Measurements from ENCODE around the gene SDHC.

The SDHC gene

GRCh38 chr1:161314201-161314981 lies at the start of gene SDHC:
SDHC (plus strand) TSS chr1:161314381; CDS start chr1:161314406, 25 bp downstream.
- DNase-seq, result peak; percentile 84

GRCh38 chr1:161265305-161265704 lies 48.9 kb upstream of the SDHC start:
- DNase-seq, result no peak

DNA sequence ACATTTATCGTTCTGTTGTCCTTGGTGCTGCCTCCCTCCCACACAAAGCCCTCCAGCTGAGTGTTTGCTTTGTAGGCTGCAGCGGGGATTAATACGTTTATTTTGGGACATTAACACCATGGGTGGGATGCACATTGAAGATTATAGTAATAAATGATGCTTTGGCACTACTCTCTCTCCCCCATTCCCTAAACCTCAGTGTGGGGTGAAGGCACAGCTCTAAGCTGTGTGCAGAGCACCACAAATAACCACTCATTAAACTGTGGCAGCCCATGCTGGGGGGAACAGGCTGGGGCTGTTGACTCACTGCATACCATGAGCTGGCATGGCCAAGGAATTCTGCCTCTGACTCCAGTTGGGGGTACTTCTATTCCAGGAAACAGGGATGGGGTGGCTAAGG lies 48.0 kb upstream of the SDHC start:
- no peak for DNase-seq

GRCh38 chr1:161266836-161267235 lies 47.3 kb upstream of the SDHC start:
- DNase-seq, result no peak

DNA sequence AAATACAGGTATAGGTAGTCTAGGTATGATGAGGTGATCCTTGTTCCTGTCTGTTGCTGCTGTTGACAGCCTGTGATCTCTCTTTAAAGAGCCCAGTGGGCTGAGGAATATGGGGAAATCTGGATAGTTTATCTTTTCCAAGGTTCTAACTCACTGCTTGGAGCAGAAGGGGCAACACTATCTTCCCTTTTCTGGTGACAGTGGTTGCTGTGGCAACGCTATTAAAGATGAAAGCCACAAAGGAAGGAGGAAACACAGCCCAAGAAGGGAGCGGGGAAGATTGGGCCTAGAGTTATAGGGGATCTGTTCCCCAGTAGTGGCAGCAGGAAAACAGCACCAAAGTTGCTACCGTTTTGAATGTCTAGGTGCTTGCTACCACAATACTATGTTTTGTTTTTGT lies 46.9 kb upstream of the SDHC start:
- DNase-seq, result no peak

DNA sequence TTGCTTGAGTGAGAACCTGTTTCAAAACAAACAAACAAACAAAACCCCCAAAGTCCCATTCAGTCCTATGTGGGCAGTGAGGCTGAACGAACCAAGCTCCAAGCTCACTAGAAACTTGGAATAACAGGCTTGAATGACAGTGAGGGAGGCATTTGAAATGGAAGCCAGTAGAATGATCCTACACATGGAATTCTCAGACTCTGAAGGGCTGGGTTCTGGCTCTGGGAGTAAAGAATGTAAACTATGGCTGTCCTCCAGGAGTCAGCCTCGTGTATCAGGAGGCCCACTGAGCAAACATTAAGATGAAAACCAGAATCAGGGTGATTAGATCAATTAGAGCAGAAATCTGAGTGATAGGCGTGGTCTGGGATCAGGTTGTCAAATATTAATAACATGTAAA lies 40.8 kb upstream of the SDHC start:
- no peak for DNase-seq

GRCh38 chr1:161274874-161275273 lies 39.3 kb upstream of the SDHC start:
- DNase-seq, result no peak

- no peak for DNase-seq
Observed at GRCh38 chr1:161282991-161283390, 31.2 kb upstream of the SDHC start.

DNA sequence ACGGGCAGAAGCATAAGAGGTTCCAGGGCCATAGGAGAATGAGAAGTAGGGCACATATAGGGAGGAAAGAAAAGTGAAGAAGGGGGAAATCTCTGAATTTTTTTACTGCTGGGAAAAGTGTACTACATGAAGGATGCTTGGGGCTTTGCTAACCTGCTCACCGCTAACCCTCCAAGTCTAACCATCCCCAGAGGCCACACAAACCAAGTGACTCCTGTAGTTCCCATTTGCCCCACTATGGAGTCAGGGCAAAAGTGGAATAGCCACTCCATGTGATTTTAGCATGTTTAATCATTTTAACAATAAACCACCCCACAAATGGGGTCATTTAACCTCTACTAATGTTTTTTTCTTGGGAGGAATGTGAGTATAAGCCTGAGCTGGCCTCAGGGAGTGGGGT lies 29.1 kb upstream of the SDHC start:
- DNase-seq, result no peak

DNA sequence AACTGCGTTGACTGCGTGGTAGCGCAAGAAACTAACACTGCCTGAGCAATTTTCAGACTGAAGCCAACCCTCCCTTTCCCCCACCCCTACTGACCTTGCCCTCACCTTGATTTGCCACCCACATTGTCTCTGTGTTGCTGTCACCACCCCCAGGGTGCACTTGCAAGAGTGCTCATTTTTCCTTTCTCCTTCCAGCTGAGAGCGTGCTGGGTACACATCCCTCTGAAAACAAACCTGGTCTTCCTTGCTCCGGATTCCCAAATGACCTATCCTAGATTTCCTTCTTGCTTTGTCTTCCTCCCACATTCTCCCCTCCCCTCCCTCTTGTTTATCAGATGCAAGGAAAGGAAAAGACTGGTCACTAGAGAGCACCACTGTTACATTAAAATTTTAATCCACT lies 28.7 kb upstream of the SDHC start:
- no peak for DNase-seq

GRCh38 chr1:161287482-161288054 lies 26.6 kb upstream of the SDHC start:
- DNase-seq, result no peak

GRCh38 chr1:161290779-161291178 lies 23.4 kb upstream of the SDHC start:
- DNase-seq, result no peak

GRCh38 chr1:161297415-161297814 lies 16.8 kb upstream of the SDHC start:
- DNase-seq, result no peak

GRCh38 chr1:161298116-161298515 lies 16.1 kb upstream of the SDHC start:
- DNase-seq, result no peak

DNA sequence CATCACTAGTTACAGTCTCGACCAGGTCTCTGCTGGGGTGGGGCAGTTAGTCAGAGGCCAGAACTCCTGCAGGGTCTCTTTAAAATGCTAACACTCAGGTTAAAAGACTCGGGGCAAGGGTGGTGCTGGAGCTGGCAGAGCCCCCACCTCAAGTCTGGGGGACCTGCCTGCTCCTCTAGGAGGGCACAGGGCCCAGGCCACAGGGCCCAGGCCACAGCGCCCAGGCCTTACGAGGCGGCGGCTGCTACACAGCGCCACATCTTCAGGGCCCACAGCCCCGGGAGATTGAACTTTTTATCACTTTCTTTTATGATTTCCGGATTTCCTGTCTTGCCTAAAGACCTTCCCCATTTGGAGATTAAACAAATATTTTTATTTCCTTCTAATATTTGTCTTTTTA lies 14.8 kb upstream of the SDHC start:
- no peak for DNase-seq

DNA sequence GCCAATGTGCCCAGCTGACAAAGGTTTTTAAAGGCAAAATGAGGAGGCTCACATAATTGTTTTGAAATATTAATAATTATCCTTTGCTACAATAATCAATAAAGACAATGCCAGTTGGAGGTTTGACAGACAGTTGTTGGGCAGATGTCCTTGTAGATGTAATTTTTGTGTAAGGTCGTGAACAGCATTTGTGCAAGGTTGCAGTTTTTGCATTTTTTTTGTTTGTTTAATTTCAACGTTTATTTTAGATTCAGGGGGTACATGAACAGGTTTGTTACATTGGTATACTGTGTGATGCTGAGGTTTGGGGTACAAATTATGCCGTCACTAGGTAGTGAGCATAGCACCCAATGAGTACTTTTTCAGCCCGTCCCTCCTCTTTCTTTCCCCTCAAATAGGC lies 13.7 kb upstream of the SDHC start:
- DNase-seq, result no peak

GRCh38 chr1:161304927-161305866 lies 9.0 kb upstream of the SDHC start:
- no peak for DNase-seq

- peak; percentile 78 for DNase-seq
Observed at GRCh38 chr1:161305867-161306519, 8.2 kb upstream of the SDHC start.

GRCh38 chr1:161307230-161307768 lies 6.9 kb upstream of the SDHC start:
- DNase-seq, result no peak

- DNase-seq, result no peak
Observed at GRCh38 chr1:161307892-161308638, 6.1 kb upstream of the SDHC start.

DNA sequence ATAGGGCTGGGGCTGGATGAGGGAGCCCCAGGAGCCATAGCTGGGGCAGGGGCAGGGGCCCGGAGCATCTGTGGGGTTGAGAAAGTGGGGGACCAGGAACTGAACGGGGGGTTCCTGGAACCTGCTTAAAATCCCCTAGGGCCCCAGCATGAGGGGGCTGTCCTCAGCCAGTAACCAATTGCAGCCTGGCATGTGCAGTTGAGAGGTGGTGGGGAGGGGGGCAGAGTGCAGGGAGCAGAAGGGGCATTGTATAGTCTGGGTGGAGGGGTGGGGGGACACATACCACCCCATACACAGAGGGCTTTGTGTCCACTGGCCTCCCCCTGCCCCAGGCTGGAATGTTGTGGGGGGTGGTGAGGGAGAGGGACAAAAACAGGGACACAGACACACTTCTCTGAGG lies 4.3 kb upstream of the SDHC start, which contains the start of gene MPZ:
TSS of gene MPZ (minus strand) at position 101 of the 400 bp plus-strand sequence. CDS start at position 38, 63 bp downstream.
- DNase-seq, result no peak
